Endothelial cell of umbilical vein (primary cell): ENCODE measurements around the gene PLPP3. TPM values are rescaled to one million over a fixed set of nuclear protein-coding genes. Genes with fewer than 3 reads are reported as not detected.

Source experiments
- BruUV-seq: library from RNA; stranded (reverse); fragments of 400-500 nt; replicated peaks from 2 replicates; lab custom pipeline; 2021; lab: Mats Ljungman, UMichigan
- CTCF ChIA-PET: fragments of 300-600, 350-600 bp; sonication (Branson Sonifier 250); formaldehyde crosslinking; loops from one replicate; lab custom pipeline; 2021; ENCODE audit warnings: antibody characterized with exemption, inconsistent platforms; lab: Charles Lee
- POLR2A ChIA-PET: fragments of 300-600, 350-600 bp; sonication (Branson Sonifier 250); formaldehyde crosslinking; loops from one replicate; lab custom pipeline; 2021; ENCODE audit warnings: antibody characterized with exemption, inconsistent platforms; lab: Charles Lee
- DNase-seq: peaks from one replicate; pipeline ENCODE4 v3.0.0-alpha.2; 2011; ENCODE audit warnings: low read depth, low spot score
- FAIRE-seq: peaks from 2 replicates; lab custom pipeline; 2011; peaks lifted over from hg19 to GRCh38; lab: Jason Lieb, UNC
- H2AFZ ChIP-seq: 2 replicates; pipeline ENCODE4 v1.6.0; 2012; ENCODE audit warnings: low read depth, low read length, control low read depth, inconsistent platforms
- H3K27ac ChIP-seq: 2 replicates; pipeline ENCODE4 v1.5.1; 2011; ENCODE audit warnings: low read depth, mild to moderate bottlenecking, control low read depth, low read length, moderate library complexity; ENCODE audit not compliant: insufficient read depth
- H3K27me3 ChIP-seq, 2 experiments: 2 replicates each; pipeline versions ENCODE4 v1.6.0 to v1.6.1; 2011; ENCODE audit warnings: low read length in 2 of 2, mixed read lengths in 1 of 2; ENCODE audit not compliant: control insufficient read depth in 2 of 2, insufficient read depth in 2 of 2
- H3K36me3 ChIP-seq, 2 experiments: 2 replicates in 1 of 2; 3 replicates in 1 of 2; pipeline ENCODE4 v1.5.1; 2011; ENCODE audit warnings: low read length in 2 of 2, mild to moderate bottlenecking in 1 of 2, moderate library complexity in 1 of 2; ENCODE audit not compliant: control insufficient read depth in 2 of 2, insufficient read depth in 2 of 2; ENCODE audit errors: extremely low read depth in 1 of 2
- H3K4me1 ChIP-seq: 3 replicates; pipeline ENCODE4 v1.5.1; 2011; ENCODE audit warnings: mild to moderate bottlenecking, low read length; ENCODE audit not compliant: control insufficient read depth, insufficient read depth; ENCODE audit errors: extremely low read depth
- H3K4me2 ChIP-seq: 2 replicates; pipeline ENCODE4 v1.6.1; 2011; ENCODE audit warnings: low read length, control low read depth, mixed read lengths; ENCODE audit not compliant: insufficient read depth
- H3K4me3 ChIP-seq, 3 experiments: fragments of 200-600 bp in 1 of 3; sonication (generic), shearing (Covaris generic) in 1 of 3; replicated peaks in 1 of 3; 2 replicates each; pipeline ENCODE4 v1.5.1; 2011 to 2016; ENCODE audit warnings: control low read depth in 3 of 3, low read length in 3 of 3, mild to moderate bottlenecking in 2 of 3, inconsistent platforms in 1 of 3, low read depth in 1 of 3, moderate library complexity in 1 of 3; ENCODE audit not compliant: insufficient read depth in 1 of 3
- H3K79me2 ChIP-seq: 2 replicates; pipeline ENCODE4 v1.6.0; 2012; ENCODE audit warnings: low read length, inconsistent platforms; ENCODE audit not compliant: control insufficient read depth, insufficient read depth
- H3K9ac ChIP-seq: replicated peaks from 2 replicates; pipeline ENCODE3; 2011; ENCODE audit warnings: low read length, control low read depth; ENCODE audit not compliant: insufficient read depth; ENCODE audit errors: extremely low read depth
- H3K9me1 ChIP-seq: replicated peaks from 3 replicates; pipeline ENCODE4 v1.6.0; 2011; ENCODE audit warnings: mild to moderate bottlenecking, low read length; ENCODE audit not compliant: control insufficient read depth, insufficient read depth; ENCODE audit errors: extremely low read depth
- H3K9me3 ChIP-seq: replicated peaks from 2 replicates; pipeline ENCODE4 v1.5.1; 2012; ENCODE audit warnings: low read length, inconsistent platforms; ENCODE audit not compliant: control insufficient read depth, insufficient read depth
- H4K20me1 ChIP-seq: replicated peaks from 2 replicates; pipeline ENCODE3; 2011; ENCODE audit warnings: mild to moderate bottlenecking, low read length; ENCODE audit not compliant: control insufficient read depth, insufficient read depth; ENCODE audit errors: extremely low read depth
- CTCF ChIP-seq, 2 donors: IDR thresholded peaks; 1 replicate in 1 of 2; 2 replicates in 1 of 2; pipeline ENCODE4 v1.5.1; 2011; ENCODE audit warnings: low read length in 2 of 2, mild to moderate bottlenecking in 2 of 2, moderate library complexity in 2 of 2, control low read depth in 1 of 2, inconsistent platforms in 1 of 2, low read depth in 1 of 2; ENCODE audit not compliant: insufficient read depth in 1 of 2; ENCODE audit errors: extremely low read depth in 1 of 2
- EZH2 ChIP-seq: IDR thresholded peaks from 2 replicates; pipeline ENCODE4 v1.6.1; 2012; ENCODE audit warnings: borderline replicate concordance, low read depth, mild to moderate bottlenecking, moderate library complexity, low read length, inconsistent platforms; ENCODE audit not compliant: severe bottlenecking
- FOS ChIP-seq: IDR thresholded peaks from 2 replicates; pipeline ENCODE4 v1.6.1; 2011; ENCODE audit warnings: mild to moderate bottlenecking, low read length, moderate library complexity, borderline replicate concordance; ENCODE audit not compliant: insufficient read depth
- GATA2 ChIP-seq: IDR thresholded peaks from 2 replicates; pipeline ENCODE4 v1.7.0; 2011; ENCODE audit warnings: low read depth, mild to moderate bottlenecking, moderate library complexity, mixed read lengths, low read length; ENCODE audit not compliant: insufficient read length, insufficient read depth
- JUN ChIP-seq: IDR thresholded peaks from 2 replicates; pipeline ENCODE4 v1.6.1; 2011; ENCODE audit warnings: borderline replicate concordance, low read depth; ENCODE audit not compliant: insufficient read length, insufficient read depth
- MAX ChIP-seq: IDR thresholded peaks from 2 replicates; pipeline ENCODE4 v1.6.1; 2011; ENCODE audit not compliant: insufficient read depth, insufficient read length
- MYC ChIP-seq: IDR thresholded peaks from one replicate; pipeline ENCODE4 v1.6.1; 2011; ENCODE audit warnings: mild to moderate bottlenecking, low read depth, low read length
- POLR2A ChIP-seq: IDR thresholded peaks from 2 replicates; pipeline ENCODE4 v1.6.1; 2012; ENCODE audit warnings: low read depth, mild to moderate bottlenecking, control low read depth, low read length
- POLR2AphosphoS5 ChIP-seq: IDR thresholded peaks from 2 replicates; pipeline ENCODE4 v1.6.1; 2012; ENCODE audit warnings: low read depth, mild to moderate bottlenecking, control low read depth, low read length, moderate library complexity; ENCODE audit not compliant: insufficient read depth
- dilution Hi-C: fragments of 300-500 bp; cut with MboI; formaldehyde crosslinking; loops from one replicate; pipeline ENCODE4 v1.15.0; 2019; ENCODE audit warnings: low sequenced_read_pairs; ENCODE audit not compliant: extremely low pct_ligation_motif_present
- intact Hi-C: fragments of 100-400 bp; cut with micrococcal nuclease; formaldehyde crosslinking; loops from one replicate; pipeline ENCODE4 v1.10.0; 2022
- polyA plus RNA-seq, 4 experiments: library from polyadenylated mRNA; depleted of rRNA in 3 of 4; stranded (reverse) in 3 of 4; unstranded in 1 of 4; fragments of >200 nt; gene quantifications; 2 replicates each; pipeline versions ENCODE4 v1.2.1 to v1.2.3, GENCODE V29; 2011 to 2012; ENCODE audit warnings: missing spikeins in 1 of 4
- total RNA-seq: library from RNA; stranded (reverse); gene quantifications from 2 replicates; pipeline ENCODE4 v1.2.3, GENCODE V29; 2021

PLPP3 gene
- total and polyA plus RNA-seq, 2 donors (not counting 3 experiments of a cell fraction or from before 2014, with no cell fraction given) = 11.3 to 14.1 TPM

GRCh38 chr1:56540467-56540866 lies 38.9 kb downstream of the PLPP3 start:
- no TSS peak for BruUV-seq
- Histone ChIP-seq H3K27me3 (no peaks in the 10 kb centered on the region), H3K9ac (no peak overlapping the region), H3K4me3 (no peak overlapping the region), H3K27ac (no peak overlapping the region), H3K9me1 (no peaks in the 10 kb centered on the region), H4K20me1 (no peaks in the 10 kb centered on the region), H3K4me1 (no peaks in the 10 kb centered on the region), H3K79me2 (peaks cover 1% of the 10 kb centered on the region), H2AFZ (no peak overlapping the region), H3K9me3 (no peaks in the 10 kb centered on the region), H3K4me2 (no peak overlapping the region), H3K36me3 (peaks cover 0 to 3% of the 10 kb centered on the region in 2 experiments)
- FAIRE-seq = no peak
- intact Hi-C loops = no loop called here
- POLR2A ChIA-PET = no interaction called here
- TF ChIP-seq JUN = no peak
- no peak for TF ChIP-seq CTCF (IDR thresholded peaks at IDR 0.05; ENCODE audit: extremely low read depth in 1 of 2, insufficient read depth in 1 of 2, low read depth in 1 of 2, low read length in 2 of 2)
- TF ChIP-seq EZH2 = no peak
- no peak for TF ChIP-seq POLR2A
- TF ChIP-seq GATA2 = no peak
- no peak for TF ChIP-seq FOS
- TF ChIP-seq MAX = no peak
- no peak for TF ChIP-seq POLR2AphosphoS5
- no peak for TF ChIP-seq MYC
- no peak for DNase-seq
- dilution Hi-C loops = no loop called here
- CTCF ChIA-PET = no interaction called here
